Vagina (tissue), 2 donors: ENCODE data around the gene TMEM269.

ENCODE experiments used
- CTCF ChIP-seq, 3 experiments: fragments of 450-650 bp in 2 of 3; fragments of 200-600 bp in 1 of 3; sonication (generic) in 1 of 3; IDR thresholded peaks; one replicate each; pipeline ENCODE4 v1.5.1; 2017 to 2019; ENCODE audit warnings: antibody characterized with exemption in 3 of 3, mild to moderate bottlenecking in 2 of 3, moderate library complexity in 2 of 3
- POLR2A ChIP-seq, 2 donors: fragments of 450-650 bp; IDR thresholded peaks; one replicate each; pipeline ENCODE4 v1.6.1; 2017; ENCODE audit warnings: antibody characterized with exemption in 2 of 2, mild to moderate bottlenecking in 2 of 2, moderate library complexity in 2 of 2
- POLR2AphosphoS5 ChIP-seq, 2 donors: sonication (generic); formaldehyde crosslinking; IDR thresholded peaks; one replicate each; pipeline ENCODE4 v1.9.0; 2017; ENCODE audit warnings: antibody characterized with exemption in 2 of 2, mild to moderate bottlenecking in 2 of 2, low read depth in 1 of 2; ENCODE audit not compliant: insufficient read depth in 1 of 2

- TF ChIP-seq CTCF (IDR thresholded peaks at IDR 0.05) (no peak), POLR2A (IDR thresholded peaks at IDR 0.05) (no peak), POLR2AphosphoS5 (IDR thresholded peaks at IDR 0.05; ENCODE audit: insufficient read depth in 1 of 2, low read depth in 1 of 2) (no peak)
Observed at GRCh38 chr1:42736152-42736551, 48.6 kb upstream of the TMEM269 start.
